ENCODE data around the gene YJEFN3.

Gene YJEFN3

DNA sequence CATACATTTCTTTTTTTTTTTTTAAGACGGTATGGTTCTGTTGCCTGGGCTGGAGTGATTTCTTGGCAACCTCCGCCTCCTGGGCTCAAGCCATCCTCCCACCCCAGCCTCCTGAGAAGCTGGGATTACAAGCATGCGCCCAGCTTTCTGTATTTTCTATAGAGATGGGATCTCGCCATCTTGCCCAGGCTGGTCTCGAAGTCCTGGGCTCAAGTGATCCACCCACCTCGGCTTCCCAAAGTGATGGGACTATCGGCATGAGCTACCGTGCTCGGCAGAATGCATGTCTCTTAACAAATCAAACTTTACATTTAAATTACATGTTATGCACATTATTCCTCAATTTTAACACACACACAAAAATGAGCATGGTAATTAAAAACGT, 11.5 kb upstream of the YJEFN3 start:
- DNase-seq (ENCODE audit: low read depth in 2 of 2) = no peak

DNA sequence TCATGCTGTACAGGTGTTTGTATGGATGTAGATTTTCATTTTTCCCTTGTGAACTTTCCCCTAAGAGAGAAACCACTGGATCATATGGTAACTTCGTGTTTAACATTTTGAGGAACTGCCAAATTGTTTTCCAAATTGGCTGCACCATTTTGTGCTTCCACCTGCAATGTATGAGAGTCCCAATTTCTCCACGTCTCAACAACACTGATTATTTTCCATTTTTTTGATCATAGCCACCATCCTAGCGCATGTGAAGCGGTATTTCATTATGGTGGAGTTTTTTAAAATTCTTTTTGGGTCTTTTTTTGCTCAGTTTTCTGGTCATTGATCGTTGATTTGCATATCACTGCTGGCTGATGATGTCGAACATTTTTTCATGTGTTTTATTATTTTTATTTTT, 7.7 kb upstream of the YJEFN3 start:
- no peak for DNase-seq (ENCODE audit: low read depth in 2 of 2)

- no peak for DNase-seq (ENCODE audit: low read depth in 2 of 2)
These were observed 5.5 kb upstream of the YJEFN3 start for GRCh38 chr19:19523177-19523576.

DNA sequence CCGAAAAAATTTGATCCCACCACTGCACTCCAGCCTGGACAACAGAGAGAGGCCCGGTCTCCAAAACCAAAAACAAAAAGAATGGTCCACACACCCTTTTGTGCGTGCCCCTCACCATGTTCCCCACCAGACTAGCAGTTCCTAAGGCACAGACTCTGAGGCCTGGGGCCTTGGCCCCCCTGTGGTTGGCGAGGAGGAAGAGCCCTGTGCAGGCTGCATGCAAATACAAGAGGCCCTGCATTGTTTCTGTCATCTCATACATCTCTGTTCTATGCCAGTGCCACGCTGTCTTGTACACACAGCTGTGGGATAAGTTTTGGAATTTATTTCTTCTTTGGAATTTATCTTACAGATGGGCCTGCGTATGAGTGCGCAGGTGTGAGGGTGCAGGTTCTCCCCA, 4.7 kb upstream of the YJEFN3 start:
- DNase-seq (ENCODE audit: low read depth in 2 of 2) = no peak

GRCh38 chr19:19525611-19526380, 2.9 kb upstream of the YJEFN3 start:
- DNase-seq (ENCODE audit: low read depth in 2 of 2) = no peak

DNA sequence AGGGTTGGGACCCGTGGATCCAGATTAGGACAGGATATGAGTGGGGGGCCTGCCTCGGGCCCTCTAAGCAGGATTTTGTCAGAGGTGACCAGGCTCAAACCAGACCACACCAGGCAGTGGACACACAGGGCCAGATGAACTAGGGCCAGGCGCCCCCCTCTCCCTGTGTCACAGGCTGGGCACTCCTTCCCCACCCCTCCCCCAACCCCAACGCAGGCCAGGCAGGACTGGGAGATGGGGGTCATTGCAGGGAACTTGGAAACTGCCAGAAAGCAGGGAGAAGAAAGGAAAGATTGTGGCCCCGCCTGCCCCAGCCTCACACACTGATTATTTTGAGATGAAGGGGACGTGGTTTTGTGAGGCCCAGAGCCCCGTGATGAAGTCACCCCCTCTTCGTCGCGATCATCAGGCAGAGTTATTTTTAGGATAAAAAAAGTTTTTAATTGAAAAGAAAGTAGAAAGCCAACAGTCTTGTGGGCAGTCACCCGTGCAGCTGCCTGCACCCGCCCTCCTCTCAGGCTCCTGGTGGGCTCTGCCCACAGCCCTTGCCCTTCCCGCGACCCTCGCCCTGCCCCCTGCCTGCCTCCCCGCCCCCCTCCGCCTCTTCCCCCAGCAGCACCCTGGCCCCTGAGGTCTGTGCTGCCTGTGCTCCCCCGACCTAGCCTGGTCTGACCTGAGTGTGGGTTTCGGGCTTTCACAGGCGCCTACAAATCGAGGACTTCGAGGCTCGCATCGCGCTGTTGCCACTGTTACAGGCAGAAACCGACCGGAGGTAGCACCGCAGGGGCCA, 1.9 kb upstream of the YJEFN3 start:
- DNase-seq (ENCODE audit: low read depth in 2 of 2) = no peak

DNA sequence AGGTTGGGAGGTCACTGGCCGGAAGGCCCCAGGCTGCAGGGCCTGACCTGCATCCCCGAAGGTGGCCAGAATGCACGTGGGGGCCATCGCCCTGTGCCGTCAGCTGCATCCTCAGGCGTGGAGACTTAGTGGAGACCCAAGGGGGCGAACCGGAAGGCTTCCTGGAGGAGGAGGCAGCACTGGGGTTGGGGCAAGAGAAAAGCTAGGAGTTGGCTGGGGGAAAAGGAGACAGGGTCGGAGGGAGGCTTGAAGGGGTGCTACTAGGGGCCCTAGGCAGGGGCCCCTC, 1.4 kb upstream of the YJEFN3 start:
- DNase-seq (ENCODE audit: low read depth in 2 of 2) = no peak

- no peak for DNase-seq (ENCODE audit: low read depth in 2 of 2)
These were observed 761 bp upstream of the YJEFN3 start for GRCh38 chr19:19527674-19528625.

DNA sequence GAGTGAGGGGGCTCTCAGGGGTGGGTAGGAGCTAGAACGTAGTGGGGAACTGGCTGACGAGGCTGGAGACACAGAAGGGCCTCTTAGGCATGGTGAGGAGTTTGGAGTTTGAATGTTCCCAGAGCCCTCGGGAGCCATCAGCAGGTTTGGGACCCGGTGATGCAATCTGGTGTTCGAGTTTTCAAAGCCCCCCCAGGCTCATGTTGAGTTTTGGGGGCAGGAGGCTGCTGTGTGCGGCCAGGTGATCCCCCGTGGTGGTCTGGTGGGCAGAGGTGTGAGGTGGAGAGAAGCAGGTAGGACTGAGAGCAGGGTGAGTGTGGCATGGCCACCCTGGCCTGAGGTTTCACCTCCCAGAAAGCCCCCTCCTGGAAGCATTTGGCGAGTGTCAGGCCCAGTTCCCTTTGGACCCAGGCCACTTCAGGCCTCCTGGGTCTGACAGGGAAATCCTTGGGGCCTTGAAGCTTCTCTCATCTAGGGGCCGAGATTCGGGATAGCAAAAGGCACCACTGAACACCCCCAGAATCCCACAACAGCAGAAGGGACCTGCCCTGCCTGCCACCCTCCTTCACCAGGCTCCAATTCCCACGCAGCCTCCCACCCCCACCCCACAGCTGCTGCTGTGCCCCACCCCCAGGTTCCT, 1.2 kb downstream of the YJEFN3 start:
- DNase-seq (ENCODE audit: low read depth in 2 of 2) = no peak

GRCh38 chr19:19530423-19530804, 1.7 kb downstream of the YJEFN3 start:
- no peak for DNase-seq (ENCODE audit: low read depth in 2 of 2)

DNA sequence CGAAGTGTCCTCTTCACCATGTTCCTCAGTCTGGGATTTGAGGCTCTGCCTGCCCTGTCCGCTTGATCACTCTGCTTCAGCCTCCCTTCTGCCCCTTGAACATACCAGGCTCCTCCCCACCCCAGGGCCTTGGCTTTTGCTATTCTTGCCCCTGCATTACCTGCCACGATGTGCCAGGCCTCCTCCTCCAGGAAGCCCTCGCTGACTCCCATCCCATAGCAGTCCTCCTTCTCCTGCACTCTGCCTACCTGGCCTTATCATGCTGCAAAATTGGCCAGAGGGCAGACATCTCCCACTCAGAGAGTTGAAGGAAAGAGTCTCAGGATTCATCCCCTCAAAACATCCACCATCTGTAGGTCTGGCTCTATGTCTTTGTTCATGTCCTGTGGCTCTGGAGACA, 2.2 kb downstream of the YJEFN3 start:
- no peak for DNase-seq (ENCODE audit: low read depth in 2 of 2)

GRCh38 chr19:19531951-19532805, 3.5 kb downstream of the YJEFN3 start:
- peak; percentile 84 to 87 for DNase-seq (ENCODE audit: low read depth in 2 of 2)

DNA sequence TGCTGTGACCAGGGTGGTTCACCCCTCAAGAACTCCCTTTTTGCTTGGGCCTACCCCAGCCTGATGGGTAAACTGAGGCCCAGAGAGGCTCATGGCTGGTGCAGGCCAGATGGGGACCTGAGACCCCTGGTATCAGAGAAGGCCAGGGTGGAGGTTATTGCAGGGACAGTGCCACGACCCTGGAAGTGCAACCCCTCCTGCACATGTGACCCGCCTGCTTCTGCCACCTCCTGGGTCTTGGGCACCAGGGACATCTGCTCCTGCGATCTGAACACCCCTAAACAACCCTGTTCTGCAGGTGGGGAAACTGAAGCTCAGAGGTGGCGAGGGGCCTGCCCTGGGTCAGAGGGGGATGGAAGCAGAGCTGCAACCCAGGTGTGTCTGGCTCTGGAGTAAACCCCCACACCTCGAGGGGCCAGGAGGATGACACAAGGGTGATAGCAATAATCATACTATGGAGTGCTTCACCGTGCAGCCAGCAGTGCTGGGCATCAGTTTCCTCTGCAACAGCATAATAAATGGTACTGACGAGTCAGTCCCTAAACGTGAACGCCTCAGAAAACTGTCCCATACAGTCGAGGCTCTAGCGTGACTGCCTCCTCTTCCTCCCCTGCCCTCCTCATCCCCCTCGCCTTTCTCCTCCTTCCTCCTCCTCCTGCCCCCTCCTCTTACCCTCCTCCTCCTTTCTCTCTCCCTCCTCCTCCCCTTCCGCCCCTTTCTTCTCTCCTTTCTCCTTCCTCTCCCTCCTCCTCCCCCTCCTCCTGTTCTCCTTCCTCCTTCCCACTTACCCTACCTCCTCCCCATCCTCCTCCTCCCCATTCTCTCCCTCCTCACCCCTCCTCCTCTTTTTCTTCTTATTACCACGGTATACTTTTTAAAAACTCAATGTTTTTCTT, 4.3 kb downstream of the YJEFN3 start:
- DNase-seq (ENCODE audit: low read depth in 2 of 2) = no peak

- DNase-seq (ENCODE audit: low read depth in 2 of 2) = no peak
These were observed 5.1 kb downstream of the YJEFN3 start for GRCh38 chr19:19533841-19534240.

DNA sequence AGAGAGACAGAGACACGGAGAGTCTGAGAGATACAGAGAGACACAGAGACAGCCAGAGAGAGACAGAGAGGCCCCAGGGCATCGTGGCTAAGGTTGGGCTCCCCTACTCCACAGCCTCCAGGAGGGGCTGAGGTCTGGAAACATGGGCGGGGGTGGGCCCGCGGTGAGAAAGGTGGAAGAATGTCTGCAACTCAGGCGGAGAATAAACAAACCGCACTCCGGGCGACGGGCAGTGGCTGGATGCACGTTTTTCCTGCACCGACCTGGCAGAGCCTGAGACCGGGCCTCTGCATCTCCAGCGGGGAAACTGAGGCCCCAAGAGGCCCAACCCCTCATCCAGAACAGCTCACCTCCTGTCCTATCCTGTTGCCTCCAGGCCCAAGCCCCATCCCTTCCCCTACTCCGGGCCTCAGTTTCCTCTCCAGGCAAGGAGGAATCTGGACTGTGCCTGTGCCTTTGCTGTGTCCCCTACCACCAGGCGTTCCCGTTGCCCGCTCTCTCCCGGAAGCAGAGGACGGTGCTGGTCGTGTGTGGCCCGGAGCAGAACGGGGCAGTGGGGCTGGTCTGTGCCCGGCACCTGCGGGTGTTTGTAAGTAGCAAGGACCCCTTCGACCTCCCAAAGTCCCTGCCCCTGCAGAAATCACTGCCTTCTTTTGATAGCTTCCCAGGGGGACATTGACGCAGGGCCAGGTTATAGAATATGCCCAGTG, 6.0 kb downstream of the YJEFN3 start:
- no peak for DNase-seq (ENCODE audit: low read depth in 2 of 2)

DNA sequence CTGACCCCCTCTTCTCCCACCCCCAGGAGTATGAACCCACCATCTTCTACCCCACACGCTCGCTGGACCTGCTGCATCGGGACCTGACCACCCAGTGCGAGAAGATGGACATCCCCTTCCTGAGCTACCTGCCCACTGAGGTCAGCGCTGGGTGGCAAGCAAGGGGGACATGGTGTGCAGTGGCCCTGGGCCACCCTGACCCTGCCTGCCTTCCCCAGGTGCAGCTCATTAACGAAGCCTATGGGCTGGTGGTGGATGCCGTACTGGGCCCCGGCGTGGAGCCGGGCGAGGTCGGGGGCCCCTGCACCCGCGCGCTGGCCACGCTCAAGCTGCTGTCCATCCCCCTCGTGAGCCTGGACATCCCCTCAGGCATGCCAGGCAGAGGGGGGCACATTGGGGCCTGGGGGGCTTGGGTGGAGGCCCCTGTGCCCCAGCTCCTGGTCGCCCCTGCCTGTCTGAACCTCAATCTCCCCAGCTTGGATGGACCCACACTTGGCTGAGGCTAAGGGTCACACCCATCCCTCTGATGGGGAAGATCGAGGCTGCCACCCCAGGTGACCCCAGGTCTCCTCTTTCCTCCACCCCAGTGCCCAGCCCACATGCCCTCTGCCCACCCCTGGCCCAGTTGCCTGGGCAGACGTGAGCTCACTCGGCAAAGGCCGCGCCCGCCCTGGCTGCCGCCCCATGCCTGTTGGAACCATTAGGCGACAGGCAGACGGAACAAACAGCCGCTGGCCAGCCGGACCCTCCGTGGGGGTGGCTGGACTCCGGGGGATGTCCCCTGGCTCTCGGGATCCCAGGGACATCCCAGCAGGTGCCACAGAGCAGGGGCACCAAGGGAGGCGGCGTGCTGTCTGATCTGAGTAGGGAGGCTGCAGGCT, 6.8 kb downstream of the YJEFN3 start:
- DNase-seq (ENCODE audit: low read depth in 2 of 2) = no peak

DNA sequence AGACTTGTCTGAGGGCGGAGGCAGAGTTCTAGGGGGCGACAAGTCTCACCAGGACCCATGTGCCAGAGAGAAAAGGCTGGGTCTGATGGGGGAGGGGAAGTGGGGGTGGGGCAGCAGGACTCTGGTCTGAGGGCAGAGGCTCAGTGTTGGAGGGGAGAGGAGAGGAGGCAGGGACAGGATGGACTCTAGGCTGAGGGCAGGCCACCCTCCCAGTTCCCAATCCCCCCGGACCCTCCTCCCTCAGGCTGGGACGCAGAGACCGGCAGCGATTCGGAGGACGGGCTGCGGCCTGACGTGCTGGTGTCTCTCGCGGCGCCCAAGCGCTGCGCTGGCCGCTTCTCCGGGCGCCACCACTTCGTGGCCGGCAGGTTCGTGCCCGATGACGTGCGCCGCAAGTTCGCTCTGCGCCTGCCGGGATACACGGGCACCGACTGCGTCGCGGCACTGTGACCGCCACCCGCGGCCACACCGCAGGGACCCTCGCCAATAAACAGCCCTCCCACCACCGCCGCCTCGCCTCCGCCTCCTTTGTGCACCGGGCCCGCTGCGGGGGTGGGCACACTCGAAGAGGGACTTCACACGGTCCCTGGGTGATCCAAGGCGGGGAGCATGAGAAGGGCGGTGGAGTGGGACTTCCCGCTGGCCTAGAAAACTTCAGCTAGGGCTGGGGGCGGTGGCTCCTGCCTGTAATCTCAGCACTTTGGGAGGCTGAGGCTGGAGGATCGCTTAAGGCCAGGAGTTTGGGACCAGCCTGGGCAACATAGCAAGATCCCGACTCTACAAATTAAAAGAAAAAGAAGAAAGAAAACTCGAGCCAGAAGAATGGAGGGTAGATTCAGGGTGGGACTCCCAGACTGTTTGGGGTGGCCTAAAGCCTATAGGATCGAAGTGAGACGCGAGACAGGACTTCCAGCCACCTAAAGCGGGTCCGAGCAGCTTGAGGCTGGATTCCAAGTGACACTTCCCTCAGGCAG, 8.7 kb downstream of the YJEFN3 start:
- DNase-seq (ENCODE audit: low read depth in 2 of 2) = no peak

All from activated CD4-positive, alpha-beta T cell treated with anti-CD3 and anti-CD28 coated beads for 24 hours (primary cell).